ENCODE data around the gene LIN52. TPM values are rescaled to one million over a fixed set of nuclear protein-coding genes. Genes with fewer than 3 reads are reported as not detected.
A peak's percentile ranks its signal among the peaks of the same experiment; 100 is the strongest.
"Not testable (repeated sequence)": the region's sequence is repeated elsewhere in the genome, so short reads cannot be mapped to it uniquely, and the experiment has no call there.

Gene LIN52
- polyA plus RNA-seq, 1 donor from 2014 or later, result 57.9 TPM

- not testable (repeated sequence) for H4K20me1 ChIP-seq (ENCODE audit: insufficient read depth); H3K27ac ChIP-seq (ENCODE audit: low read length); H3K9me2 ChIP-seq (ENCODE audit: insufficient read depth, low read length); H3K79me2 ChIP-seq (replicated peaks; ENCODE audit: insufficient read depth, low read length); H3K4me2 ChIP-seq (ENCODE audit: low read length); H3F3A ChIP-seq (ENCODE audit: insufficient read depth, low read length, poor library complexity, severe bottlenecking); H2AFZ ChIP-seq (ENCODE audit: low read depth, low read length); H3K9me3 ChIP-seq (ENCODE audit: low read length); H3K36me3 ChIP-seq (ENCODE audit: insufficient read depth, low read length); H3K4me3 ChIP-seq (ENCODE audit: low read length); H3K27me3 ChIP-seq (ENCODE audit: insufficient read depth, low read depth, low read length); H3K9ac ChIP-seq (ENCODE audit: low read length)
- TF ChIP-seq CTCF (IDR thresholded peaks at IDR 0.05; ENCODE audit: poor library complexity, severe bottlenecking), result peak; percentile 80
- peak; percentile 84 for TF ChIP-seq SMC3 (conservative IDR thresholded peaks at IDR 0.05; ENCODE audit: poor library complexity)
- TF ChIP-seq RAD21 (conservative IDR thresholded peaks at IDR 0.05), result peak; percentile 86
Observed at GRCh38 chr14:74111395-74112216, 26.9 kb downstream of the LIN52 start.

GRCh38 chr14:74125487-74125886 is 40.7 kb downstream of the LIN52 start:
- H3K9me2 ChIP-seq (ENCODE audit: insufficient read depth, low read length); H3K27me3 ChIP-seq (ENCODE audit: insufficient read depth, low read depth, low read length); H3K4me3 ChIP-seq (ENCODE audit: low read length); H3K36me3 ChIP-seq (ENCODE audit: insufficient read depth, low read length); H3K27ac ChIP-seq (ENCODE audit: low read length); H3K9me3 ChIP-seq (ENCODE audit: low read length); H4K20me1 ChIP-seq (ENCODE audit: insufficient read depth); H3K9ac ChIP-seq (ENCODE audit: low read length); H3K79me2 ChIP-seq (replicated peaks; ENCODE audit: insufficient read depth, low read length); H2AFZ ChIP-seq (ENCODE audit: low read depth, low read length); H3K4me2 ChIP-seq (ENCODE audit: low read length); H3F3A ChIP-seq (ENCODE audit: insufficient read depth, low read length, poor library complexity, severe bottlenecking): not testable (repeated sequence)

- Histone ChIP-seq H3K27me3 (ENCODE audit: insufficient read depth, low read depth, low read length) (no peaks in the 10 kb centered on the region), H3K9me2 (ENCODE audit: insufficient read depth, low read length) (no peaks in the 10 kb centered on the region), H3F3A (ENCODE audit: insufficient read depth, low read length, poor library complexity, severe bottlenecking) (no peaks in the 10 kb centered on the region), H3K9ac (ENCODE audit: low read length) (no peak overlapping the region), H4K20me1 (ENCODE audit: insufficient read depth) (no peaks in the 10 kb centered on the region), H3K79me2 (replicated peaks; ENCODE audit: insufficient read depth, low read length) (no peaks in the 10 kb centered on the region), H3K9me3 (ENCODE audit: low read length) (no peaks in the 10 kb centered on the region), H2AFZ (ENCODE audit: low read depth, low read length) (no peak overlapping the region), H3K27ac (ENCODE audit: low read length) (no peak overlapping the region), H3K36me3 (ENCODE audit: insufficient read depth, low read length) (no peaks in the 10 kb centered on the region), H3K4me3 (ENCODE audit: low read length) (no peak overlapping the region), H3K4me2 (ENCODE audit: low read length) (no peak overlapping the region)
- TF ChIP-seq REST (IDR thresholded peaks at IDR 0.05; ENCODE audit: borderline replicate concordance) (no peak), TAF1 (IDR thresholded peaks at IDR 0.05; ENCODE audit: low read depth) (no peak), SMC3 (conservative IDR thresholded peaks at IDR 0.05; ENCODE audit: poor library complexity) (no peak), EZH2 (IDR thresholded peaks at IDR 0.05; ENCODE audit: borderline replicate concordance, insufficient read depth, low read length, poor library complexity, severe bottlenecking) (no peak), RAD21 (conservative IDR thresholded peaks at IDR 0.05) (no peak), EP300 (conservative IDR thresholded peaks at IDR 0.05; ENCODE audit: poor library complexity, severe bottlenecking) (no peak), MXI1 (conservative IDR thresholded peaks at IDR 0.05; ENCODE audit: poor library complexity, severe bottlenecking) (no peak), CTCF (IDR thresholded peaks at IDR 0.05; ENCODE audit: poor library complexity, severe bottlenecking) (no peak), POLR2AphosphoS5 (IDR thresholded peaks at IDR 0.05) (no peak)
Observed at GRCh38 chr14:74126315-74127013, 41.7 kb downstream of the LIN52 start.
